GM11168 (cell line): Measurements from ENCODE around the gene TIMMDC1.
"Not testable (repeated sequence)": the region's sequence is repeated elsewhere in the genome, so short reads cannot be mapped to it uniquely, and the experiment has no call there.

Source experiments
- in situ Hi-C: fragments of 300-500 bp; cut with MboI; formaldehyde crosslinking; loops from one replicate; pipeline ENCODE4 v1.12.0; 2022; ENCODE audit warnings: low sequenced_read_pairs; ENCODE audit not compliant: unreplicated experiment

TIMMDC1 gene

DNA sequence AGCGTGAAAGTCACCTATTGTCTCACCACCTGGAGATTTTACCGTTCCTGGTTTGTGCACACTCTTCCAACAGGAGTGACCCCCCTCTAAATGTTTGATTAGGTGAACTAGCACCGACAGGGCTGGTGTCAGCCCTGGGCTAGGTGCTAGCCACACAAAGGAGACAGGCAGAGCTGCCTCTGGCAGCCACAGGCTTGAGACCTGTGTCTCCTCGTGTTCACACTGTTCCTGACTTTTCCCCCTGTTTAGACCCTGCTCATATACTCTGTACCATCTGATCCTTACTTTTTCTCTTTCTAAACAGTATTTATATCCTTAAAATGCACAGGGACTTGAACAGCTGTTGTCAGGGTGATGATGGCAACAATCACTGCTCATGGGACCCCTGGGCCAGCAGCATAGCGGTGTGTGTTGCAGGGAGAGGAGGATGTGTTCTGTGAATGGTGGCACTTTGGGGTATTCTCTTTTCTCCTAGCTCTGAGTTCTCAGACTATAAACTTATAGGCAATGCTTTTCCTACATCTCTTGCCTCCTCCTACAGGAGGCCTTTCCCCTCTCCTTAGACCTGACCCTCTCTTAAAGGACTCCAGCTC is 55.6 kb downstream of the TIMMDC1 start:
- in situ Hi-C loops = no loop called here

DNA sequence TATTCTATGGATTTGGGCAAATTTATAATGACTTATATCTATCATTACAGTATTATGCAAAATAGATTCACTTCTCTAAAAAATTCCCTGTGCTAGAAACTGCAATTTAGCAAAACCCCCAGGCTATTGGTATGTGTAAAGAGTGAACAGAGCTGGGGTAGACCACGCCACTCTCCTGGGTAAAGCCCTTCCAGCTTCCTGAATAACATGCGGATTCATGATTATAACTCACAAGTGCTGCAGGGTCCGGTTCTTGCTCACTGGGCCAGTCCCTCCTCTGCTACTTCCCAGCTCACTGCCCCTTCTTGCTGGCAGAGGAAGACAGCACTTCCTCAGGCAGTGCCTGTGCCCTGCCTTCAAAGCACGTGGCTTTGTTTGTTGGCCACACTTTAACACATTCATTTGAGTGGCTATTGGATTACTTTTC is 57.0 kb downstream of the TIMMDC1 start:
- in situ Hi-C loops = no loop called here

DNA sequence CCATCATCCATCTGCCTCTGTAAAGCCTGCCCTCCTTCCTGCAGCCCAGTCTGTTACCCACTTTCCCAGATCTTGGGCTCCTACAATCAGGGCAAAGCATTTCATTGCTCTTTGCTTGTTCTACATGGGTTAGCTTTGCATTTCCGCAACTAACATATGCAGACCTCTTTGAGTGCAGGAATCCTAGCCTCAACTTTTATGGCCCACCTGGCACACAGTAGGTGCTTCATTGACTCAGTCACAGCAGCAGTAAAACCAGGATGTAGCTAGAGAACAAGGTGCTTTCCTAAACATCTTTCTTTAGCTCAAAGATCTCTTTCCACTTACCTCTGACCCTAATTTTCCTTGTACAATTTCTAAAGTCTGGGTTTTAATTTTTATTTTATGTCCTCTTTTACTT is 57.6 kb downstream of the TIMMDC1 start:
- in situ Hi-C loops = no loop called here

DNA sequence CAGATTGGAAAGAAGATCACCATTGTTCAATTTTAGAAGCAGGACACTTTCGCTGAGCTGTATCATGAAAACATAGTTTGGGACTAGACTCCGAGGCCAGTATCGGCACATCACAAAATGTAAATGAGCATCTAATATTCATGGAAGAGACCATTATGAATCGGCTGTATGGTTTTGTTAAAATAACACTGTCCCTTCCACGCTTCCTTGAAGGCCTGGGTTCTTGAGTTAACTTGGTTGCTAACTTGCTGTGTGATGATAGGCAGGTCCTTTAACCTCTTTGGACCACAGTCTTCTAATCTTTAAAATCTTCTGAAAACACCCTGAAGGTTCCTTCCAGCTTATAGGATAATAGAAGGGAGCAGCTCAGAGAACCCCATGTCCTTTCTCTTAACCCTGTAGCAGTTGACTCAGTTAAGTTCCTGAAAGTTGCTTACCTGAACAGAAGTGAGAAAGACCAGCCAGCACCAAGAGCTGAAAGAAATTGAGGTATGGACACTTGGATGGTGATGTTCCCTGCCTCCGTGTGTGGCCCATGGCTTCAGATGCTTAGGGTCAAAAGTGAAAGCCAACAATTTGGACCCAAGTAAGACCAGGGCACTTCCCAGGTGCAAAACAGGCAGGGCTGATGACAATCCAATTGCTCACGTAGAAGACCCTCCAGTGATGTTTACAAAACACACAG is 59.0 kb downstream of the TIMMDC1 start:
- in situ Hi-C loops = no loop called here

DNA sequence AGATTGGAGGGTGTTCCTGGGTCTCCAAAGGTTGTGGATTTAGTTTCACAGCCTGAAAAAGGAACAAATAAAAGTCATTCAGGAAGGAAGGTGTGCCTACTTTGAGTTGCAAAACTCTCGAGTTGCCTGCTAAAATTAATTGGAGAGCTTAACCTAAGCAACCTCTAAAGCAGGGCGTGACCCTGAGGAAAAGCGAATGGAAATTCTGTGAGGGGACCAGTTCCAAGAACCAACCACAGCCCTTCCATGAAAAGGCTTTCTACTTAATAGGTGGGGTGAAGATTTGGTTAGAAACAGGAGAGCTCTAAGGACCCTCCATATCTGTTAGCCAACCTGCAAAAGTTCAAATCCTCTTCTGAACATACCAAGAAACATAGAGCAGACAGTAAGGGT is 59.5 kb downstream of the TIMMDC1 start:
- in situ Hi-C loops = no loop called here

DNA sequence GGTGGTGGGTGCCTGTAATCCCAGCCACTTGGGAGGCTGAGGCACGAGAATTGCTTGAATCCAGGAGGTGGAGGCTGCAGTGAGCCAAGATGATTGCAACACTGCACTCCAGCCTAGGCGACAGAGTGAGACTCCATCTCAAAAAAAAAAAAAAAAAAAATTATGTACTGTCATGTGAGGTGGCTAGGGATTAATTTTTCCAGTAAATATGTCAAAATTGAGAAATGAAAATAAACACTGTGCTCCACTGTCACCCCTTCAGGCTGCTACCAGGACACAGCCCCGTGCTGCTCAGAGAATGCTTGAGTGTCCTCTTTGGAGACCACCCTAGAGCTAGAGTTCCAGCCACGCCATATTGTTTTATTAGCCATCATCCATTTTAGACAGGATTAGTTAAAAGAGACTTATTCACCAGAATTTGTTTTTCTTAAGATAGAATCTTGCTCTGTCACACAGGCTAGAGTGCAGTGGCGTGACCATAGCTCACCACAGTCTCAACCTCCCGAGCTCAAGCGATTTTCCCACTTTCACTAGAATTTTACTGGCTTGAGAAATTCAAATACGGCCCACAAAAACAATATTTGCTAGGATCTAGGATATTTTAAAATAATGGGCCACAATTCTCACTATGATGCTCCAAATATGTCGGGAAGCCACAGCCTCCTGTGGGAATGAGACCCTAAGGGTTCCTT is 60.4 kb downstream of the TIMMDC1 start:
- in situ Hi-C loops = no loop called here

DNA sequence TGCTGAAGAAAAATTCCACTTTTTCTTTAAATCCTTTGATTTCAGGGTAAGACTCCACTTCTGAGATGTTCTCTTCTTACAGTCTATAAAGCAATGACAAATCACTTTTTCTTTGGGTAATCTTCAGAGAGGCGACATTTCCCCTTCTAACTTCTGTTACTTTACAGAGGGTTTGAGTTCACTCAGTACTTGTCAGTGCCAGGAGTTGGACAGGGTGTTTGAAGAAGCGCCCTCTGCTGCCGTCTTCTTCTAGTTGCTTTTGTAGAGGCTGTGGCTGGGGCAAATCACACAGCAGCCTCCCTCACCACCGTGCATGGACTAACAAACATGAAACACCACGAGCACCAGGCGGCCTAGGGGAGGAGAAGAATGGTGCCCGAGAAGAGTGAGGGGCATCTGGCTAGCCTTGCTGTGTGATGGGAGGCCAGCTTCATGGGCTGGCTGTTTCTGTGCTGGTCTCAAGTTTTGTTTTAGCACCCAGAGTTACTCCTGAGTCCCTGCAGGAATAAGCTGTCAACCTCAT is 61.2 kb downstream of the TIMMDC1 start, which contains the start of gene CD80:
Gene CD80 (minus strand): TSS at position 174 of the 523 bp plus-strand sequence. CDS start 1,886 bp downstream, outside the sequence.
- in situ Hi-C loops = no loop called here

DNA sequence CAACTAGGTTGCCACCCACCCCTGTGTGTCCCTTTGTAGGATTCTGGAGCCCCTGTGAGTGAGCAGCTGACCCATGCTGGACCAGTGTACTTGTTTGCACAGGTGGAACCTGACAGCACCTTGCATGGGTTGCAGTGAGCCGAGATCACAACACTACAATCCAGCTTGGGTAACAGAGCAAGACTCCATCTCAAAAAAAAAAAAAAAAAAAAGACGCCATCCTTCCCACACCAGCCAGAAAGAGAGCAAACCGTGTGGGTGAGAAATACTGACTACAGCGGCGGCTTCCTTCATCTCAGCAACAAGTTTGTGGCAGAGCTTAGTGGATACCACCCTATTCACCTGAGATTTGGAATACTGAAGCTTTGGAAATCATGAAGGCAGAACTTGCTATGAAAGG is 61.8 kb downstream of the TIMMDC1 start:
- in situ Hi-C loops = no loop called here

DNA sequence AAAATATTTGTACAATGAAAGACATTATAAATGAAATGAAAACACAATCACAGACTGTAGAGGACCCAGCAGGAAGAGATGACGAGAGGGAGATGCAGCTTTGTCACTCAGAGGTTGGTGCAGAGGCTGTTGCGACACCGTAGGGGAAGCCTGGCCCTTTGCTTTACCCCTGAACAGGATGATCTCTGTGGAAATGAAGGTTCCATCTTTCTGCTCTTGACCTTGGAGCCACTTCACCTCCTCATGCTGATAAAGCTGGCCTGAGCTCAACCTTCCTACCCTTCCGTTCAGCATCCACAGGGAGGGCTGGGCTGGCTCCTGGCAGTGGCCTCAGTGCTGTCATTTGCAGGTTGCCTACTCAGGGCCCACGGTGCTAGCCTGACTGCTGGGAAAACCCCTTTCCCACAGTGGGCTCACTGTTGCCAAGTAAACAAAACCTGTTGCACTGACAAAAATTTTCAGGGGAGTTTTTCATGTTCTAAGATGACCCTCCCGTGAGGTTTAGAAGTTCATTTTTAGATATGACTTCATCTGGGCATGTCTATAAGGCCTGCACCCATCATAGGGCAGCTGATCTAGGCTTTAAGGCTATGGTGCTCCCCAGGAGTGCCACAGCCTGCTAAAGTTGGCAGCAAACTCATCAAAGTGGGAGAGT is 64.1 kb downstream of the TIMMDC1 start:
- in situ Hi-C loops = no loop called here

DNA sequence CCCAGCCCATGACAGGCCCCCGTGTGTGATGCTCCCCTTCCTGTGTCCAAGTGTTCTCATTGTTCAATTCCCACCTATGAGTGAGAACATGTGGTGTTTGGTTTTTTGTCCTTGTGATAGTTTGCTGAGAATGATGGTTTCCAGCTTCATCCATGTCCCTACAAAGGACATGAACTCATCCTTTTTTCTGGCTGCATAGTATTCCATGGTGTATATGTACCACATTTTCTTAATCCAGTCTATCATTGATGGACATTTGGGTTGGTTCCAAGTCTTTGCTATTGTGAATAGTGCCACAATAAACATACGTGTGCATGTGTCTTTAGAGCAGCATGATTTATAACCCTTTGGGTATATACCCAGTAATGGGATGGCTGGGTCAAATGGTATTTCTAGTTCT is 65.0 kb downstream of the TIMMDC1 start:
- in situ Hi-C loops = not testable (repeated sequence)

DNA sequence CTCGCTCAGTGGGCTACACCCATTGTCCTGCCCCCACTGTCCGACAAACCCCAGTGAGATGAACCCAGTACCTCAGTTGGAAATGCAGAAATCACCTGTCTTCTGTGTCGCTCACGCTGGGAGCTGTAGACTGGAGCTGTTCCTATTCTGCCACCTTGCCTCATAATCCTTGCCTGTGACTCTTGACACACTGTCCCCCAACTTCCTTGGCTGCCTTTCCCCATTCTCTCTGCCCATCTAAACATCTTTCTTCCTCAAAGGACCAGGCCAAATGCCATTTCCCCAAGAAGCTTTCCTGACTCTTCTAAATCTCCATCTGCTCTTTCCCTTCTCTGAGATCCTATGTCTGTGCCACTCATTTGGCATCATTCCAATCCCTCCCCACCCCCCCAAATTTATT is 70.8 kb downstream of the TIMMDC1 start:
- in situ Hi-C loops = no loop called here

DNA sequence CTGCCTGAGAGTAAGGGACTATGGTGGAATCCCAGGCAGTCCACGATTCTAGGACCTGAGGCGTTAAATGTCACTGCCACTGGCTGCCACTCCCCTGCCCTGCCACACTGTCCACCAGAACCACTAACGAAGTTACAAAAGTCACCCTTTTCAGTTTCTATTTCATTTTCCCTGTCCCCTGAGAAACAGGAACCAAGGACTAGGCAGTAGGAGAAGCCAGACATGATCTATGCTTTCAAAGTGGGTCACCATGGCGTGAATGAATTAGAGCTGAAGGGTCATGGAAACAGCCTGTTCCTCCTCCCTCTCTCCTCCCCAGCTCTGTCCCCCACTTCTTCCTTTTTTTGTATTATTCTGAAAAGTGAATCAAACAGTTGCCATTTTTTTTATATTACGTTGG is 71.9 kb downstream of the TIMMDC1 start:
- in situ Hi-C loops = no loop called here

DNA sequence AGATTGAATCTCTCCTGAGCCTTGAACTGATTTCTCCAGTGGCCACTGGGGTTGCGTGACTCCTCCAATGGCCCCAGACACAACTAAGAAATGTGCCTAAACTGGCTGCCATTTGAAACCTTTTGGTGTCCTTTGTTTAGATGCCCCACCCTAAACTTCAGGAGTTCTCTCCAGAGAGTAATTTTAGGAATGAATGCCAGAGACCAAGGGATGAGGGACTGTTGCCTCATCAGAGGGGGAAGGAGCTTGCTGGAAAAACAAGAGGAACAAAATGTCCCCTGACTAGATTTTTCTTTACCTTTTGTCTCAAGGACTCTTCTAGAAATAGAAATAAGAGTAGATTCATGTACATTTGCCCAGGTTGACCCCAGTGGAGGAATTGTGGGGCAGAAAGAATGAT is 72.9 kb downstream of the TIMMDC1 start:
- in situ Hi-C loops = no loop called here

DNA sequence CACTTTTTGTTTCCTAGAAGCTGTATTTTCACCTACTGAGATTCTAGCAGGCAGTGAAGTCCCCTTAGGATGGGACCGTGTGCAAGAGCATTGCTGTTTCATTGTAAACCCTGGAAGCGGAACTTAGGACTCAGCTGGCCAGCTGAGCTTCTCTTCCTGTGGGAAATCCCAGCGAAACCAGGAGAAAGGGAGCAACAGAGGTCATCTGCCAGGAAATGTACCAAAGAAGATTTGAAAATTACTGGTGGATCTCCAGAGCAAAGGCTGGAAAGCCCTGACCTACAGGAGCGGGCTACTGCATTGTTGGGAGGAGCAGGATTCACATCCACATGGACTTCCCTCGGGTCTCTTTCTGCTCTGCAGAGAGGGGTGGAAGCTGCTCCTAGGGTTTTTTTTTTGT is 73.3 kb downstream of the TIMMDC1 start:
- in situ Hi-C loops = no loop called here
